HepG2 (cell line): ENCODE data around the gene MMS19. TPM values are rescaled to one million over a fixed set of nuclear protein-coding genes. Genes with fewer than 3 reads are reported as not detected.
A peak's percentile ranks its signal among the peaks of the same experiment; 100 is the strongest.

Source experiments
- ADNP ChIP-seq: sonication (generic); formaldehyde crosslinking; IDR thresholded peaks from 2 replicates; pipeline ENCODE4 v1.4.0; 2020; ENCODE audit warnings: missing genetic modification reagents
- CCAR2 ChIP-seq: fragments of 200-400 bp; formaldehyde crosslinking; optimal IDR thresholded peaks from 2 replicates; pipeline ENCODE3; 2018; ENCODE audit warnings: low read depth, mild to moderate bottlenecking, low read length, moderate library complexity
- FLYWCH1 ChIP-seq: sonication (generic); formaldehyde crosslinking; IDR thresholded peaks from 2 replicates; pipeline ENCODE4 v1.8.1; 2023; ENCODE audit warnings: mild to moderate bottlenecking, missing genetic modification reagents
- IRX3 ChIP-seq: sonication (generic); formaldehyde crosslinking; IDR thresholded peaks from 2 replicates; pipeline ENCODE4 v1.8.1; 2023; ENCODE audit warnings: mild to moderate bottlenecking, low read depth, missing genetic modification reagents, borderline replicate concordance
- KLF13 ChIP-seq: sonication (generic); formaldehyde crosslinking; IDR thresholded peaks from 2 replicates; pipeline ENCODE4 v1.4.0; 2020; ENCODE audit warnings: mild to moderate bottlenecking, missing genetic modification reagents
- MYC ChIP-seq: sonication (generic); formaldehyde crosslinking; IDR thresholded peaks from 2 replicates; pipeline ENCODE4 v1.9.0; 2021; ENCODE audit warnings: missing genetic modification reagents, borderline replicate concordance
- PHF21A ChIP-seq: sonication (generic); formaldehyde crosslinking; IDR thresholded peaks from 2 replicates; pipeline ENCODE4 v1.5.0; 2020; ENCODE audit warnings: mild to moderate bottlenecking, missing genetic modification reagents
- SP2 ChIP-seq: sonication (generic); formaldehyde crosslinking; IDR thresholded peaks from 2 replicates; pipeline ENCODE4 v1.5.1; 2020; ENCODE audit warnings: mild to moderate bottlenecking, missing genetic modification reagents
- ZNF274 ChIP-seq: sonication (generic); formaldehyde crosslinking; IDR thresholded peaks from 2 replicates; pipeline ENCODE4 v1.5.1; 2020; ENCODE audit warnings: mild to moderate bottlenecking, missing genetic modification reagents
- ZNF326 ChIP-seq: sonication (generic); formaldehyde crosslinking; IDR thresholded peaks from 2 replicates; pipeline ENCODE4 v1.4.0; 2020; ENCODE audit warnings: missing genetic modification reagents, borderline replicate concordance
- ZNF44 ChIP-seq: sonication (generic); formaldehyde crosslinking; IDR thresholded peaks from 2 replicates; pipeline ENCODE4 v1.5.1; 2020; ENCODE audit warnings: mild to moderate bottlenecking, missing genetic modification reagents
- ZNF496 ChIP-seq: sonication (generic); formaldehyde crosslinking; IDR thresholded peaks from 2 replicates; pipeline ENCODE4 v1.8.1; 2023; ENCODE audit warnings: mild to moderate bottlenecking, moderate library complexity, missing genetic modification reagents; ENCODE audit not compliant: insufficient replicate concordance
- ZNF567 ChIP-seq: sonication (generic); formaldehyde crosslinking; IDR thresholded peaks from 2 replicates; pipeline ENCODE4 v1.8.1; 2023; ENCODE audit warnings: mild to moderate bottlenecking, missing genetic modification reagents, borderline replicate concordance
- ZNF644 ChIP-seq: IDR thresholded peaks from 2 replicates; pipeline ENCODE4 v1.6.1; 2016; ENCODE audit warnings: low read depth
- ZNF672 ChIP-seq: sonication (generic); formaldehyde crosslinking; IDR thresholded peaks from 2 replicates; pipeline ENCODE4 v1.8.1; 2022; ENCODE audit warnings: missing genetic modification reagents
- ZSCAN25 ChIP-seq: sonication (generic); formaldehyde crosslinking; IDR thresholded peaks from 2 replicates; pipeline ENCODE4 v1.8.0; 2022; ENCODE audit warnings: mild to moderate bottlenecking, missing genetic modification reagents
- polyA plus RNA-seq, 8 experiments: library from polyadenylated mRNA; depleted of rRNA in 3 of 8; stranded (reverse) in 7 of 8; unstranded in 1 of 8; fragments of >200 nt; fragmentation: Illumina TruSeq in 4 of 8; extraction: Trizol in 4 of 8; gene quantifications; 2 replicates each; pipeline versions ENCODE4 v1.2.1 to v1.2.3, GENCODE V29; 2011 to 2016; ENCODE audit warnings: low read depth in 4 of 8, missing spikeins in 1 of 8, mixed read lengths in 1 of 8; ENCODE audit not compliant: insufficient read depth in 1 of 8
- total RNA-seq, 5 experiments: library from RNA; depleted of rRNA; stranded (reverse); fragments of >200 nt; fragmentation: Illumina TruSeq; extraction: Trizol; gene quantifications; 2 replicates each; pipeline ENCODE4 v1.2.3, GENCODE V29; 2016; ENCODE audit warnings: low read depth in 1 of 5
- TF ChIP-seq, protein P1 (sequence below): sonication (generic); formaldehyde crosslinking; IDR thresholded peaks from 2 replicates; pipeline ENCODE4 v1.8.1; 2023; ENCODE audit warnings: mild to moderate bottlenecking, missing genetic modification reagents
- TF ChIP-seq, protein P2 (sequence below): sonication (generic); formaldehyde crosslinking; IDR thresholded peaks from 2 replicates; pipeline ENCODE4 v1.8.0; 2022; ENCODE audit warnings: missing genetic modification reagents, mild to moderate bottlenecking, moderate library complexity, borderline replicate concordance
- TF ChIP-seq, protein P3 (sequence below): sonication (generic); formaldehyde crosslinking; IDR thresholded peaks from 2 replicates; pipeline ENCODE4 v1.4.0; 2020; ENCODE audit warnings: missing genetic modification reagents; ENCODE audit errors: not compliant biosample characterization
- TF ChIP-seq, protein P4 (sequence below): sonication (generic); formaldehyde crosslinking; IDR thresholded peaks from 2 replicates; pipeline ENCODE4 v1.8.1; 2023; ENCODE audit warnings: missing genetic modification reagents, mild to moderate bottlenecking, borderline replicate concordance
- TF ChIP-seq, protein P5 (sequence below): sonication (generic); formaldehyde crosslinking; IDR thresholded peaks from 2 replicates; pipeline ENCODE4 v1.4.0; 2020; ENCODE audit warnings: missing genetic modification reagents, mild to moderate bottlenecking, borderline replicate concordance

Gene MMS19
- total and polyA plus RNA-seq, 2 of the 13 experiments (the other 11 are each of a cell fraction or from before 2014, with no cell fraction given), result 76.4 to 107 TPM

DNA sequence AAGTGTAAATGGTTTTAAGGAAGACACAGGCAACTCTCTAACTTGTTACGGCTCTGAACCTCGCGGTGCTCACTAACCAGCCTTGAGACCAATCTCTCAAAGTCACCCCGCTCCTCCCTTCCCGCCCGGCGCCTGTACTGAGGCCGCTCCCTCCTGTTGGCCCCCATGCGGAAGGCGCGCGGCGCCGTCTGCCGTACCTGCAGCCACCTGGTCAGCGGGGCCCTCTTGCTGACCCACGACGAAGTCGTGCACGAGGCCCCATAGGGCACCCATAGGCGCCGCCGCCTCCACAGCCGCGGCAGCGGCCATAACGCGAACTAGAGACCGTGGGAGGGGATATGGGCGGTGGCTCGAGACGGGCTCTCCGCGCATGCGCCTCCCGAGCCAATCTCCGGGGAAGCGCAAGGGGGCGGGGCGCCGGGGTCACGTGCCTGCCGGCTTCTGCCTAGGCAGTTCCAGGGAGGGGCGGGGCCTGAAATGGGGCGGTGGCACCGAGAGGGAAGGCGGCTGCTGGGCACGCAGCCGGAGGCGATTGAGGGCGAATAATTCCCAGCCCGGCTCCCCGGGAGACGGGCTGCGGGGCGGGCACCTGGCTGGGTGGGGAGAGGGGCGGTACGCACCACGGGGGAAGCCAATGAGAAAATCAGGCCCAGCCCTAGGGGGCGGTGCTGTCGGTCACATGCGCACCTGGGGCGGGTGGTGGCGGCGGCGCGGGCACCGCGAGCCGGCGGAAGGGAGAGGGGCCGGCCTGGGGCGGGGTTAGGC is at the start of gene MMS19 (continued):
- TF ChIP-seq CCAR2 (no peak), IRX3 (peak; percentile 45; the same call in 1 of the 2 replicates), ZNF672 (CRISPR knock-in tag) (no peak), SP2 (CRISPR knock-in tag) (peak; percentile 74), MYC (CRISPR knock-in tag) (peak; percentile 17; the same call in 1 of the 2 replicates), ZNF567 (CRISPR knock-in tag) (no peak), PHF21A (CRISPR knock-in tag) (peak; percentile 49; the same call in 1 of the 2 replicates), FLYWCH1 (CRISPR knock-in tag) (no peak), ADNP (CRISPR knock-in tag) (no peak), ZNF496 (CRISPR knock-in tag) (no peak), KLF13 (CRISPR knock-in tag) (no peak), ZSCAN25 (0 out of 2 replicates have a peak, but pooled peaks have one; percentile 41), ZNF274 (CRISPR knock-in tag) (peak; percentile 86; the same call in 1 of the 2 replicates), ZNF326 (no peak), ZNF44 (CRISPR knock-in tag) (peak; percentile 65; the same call in 1 of the 2 replicates), ZNF644 (CRISPR knock-in tag) (no peak)
- TF ChIP-seq, protein P1, sequence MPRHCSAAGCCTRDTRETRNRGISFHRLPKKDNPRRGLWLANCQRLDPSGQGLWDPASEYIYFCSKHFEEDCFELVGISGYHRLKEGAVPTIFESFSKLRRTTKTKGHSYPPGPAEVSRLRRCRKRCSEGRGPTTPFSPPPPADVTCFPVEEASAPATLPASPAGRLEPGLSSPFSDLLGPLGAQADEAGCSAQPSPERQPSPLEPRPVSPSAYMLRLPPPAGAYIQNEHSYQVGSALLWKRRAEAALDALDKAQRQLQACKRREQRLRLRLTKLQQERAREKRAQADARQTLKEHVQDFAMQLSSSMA (CRISPR knock-in tag), result 0 out of 2 replicates have a peak, but pooled peaks have one; percentile 17
- TF ChIP-seq, protein P2, sequence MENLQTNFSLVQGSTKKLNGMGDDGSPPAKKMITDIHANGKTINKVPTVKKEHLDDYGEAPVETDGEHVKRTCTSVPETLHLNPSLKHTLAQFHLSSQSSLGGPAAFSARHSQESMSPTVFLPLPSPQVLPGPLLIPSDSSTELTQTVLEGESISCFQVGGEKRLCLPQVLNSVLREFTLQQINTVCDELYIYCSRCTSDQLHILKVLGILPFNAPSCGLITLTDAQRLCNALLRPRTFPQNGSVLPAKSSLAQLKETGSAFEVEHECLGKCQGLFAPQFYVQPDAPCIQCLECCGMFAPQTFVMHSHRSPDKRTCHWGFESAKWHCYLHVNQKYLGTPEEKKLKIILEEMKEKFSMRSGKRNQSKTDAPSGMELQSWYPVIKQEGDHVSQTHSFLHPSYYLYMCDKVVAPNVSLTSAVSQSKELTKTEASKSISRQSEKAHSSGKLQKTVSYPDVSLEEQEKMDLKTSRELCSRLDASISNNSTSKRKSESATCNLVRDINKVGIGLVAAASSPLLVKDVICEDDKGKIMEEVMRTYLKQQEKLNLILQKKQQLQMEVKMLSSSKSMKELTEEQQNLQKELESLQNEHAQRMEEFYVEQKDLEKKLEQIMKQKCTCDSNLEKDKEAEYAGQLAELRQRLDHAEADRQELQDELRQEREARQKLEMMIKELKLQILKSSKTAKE (CRISPR knock-in tag), result no peak; the same call in 1 of the 2 replicates
- TF ChIP-seq, protein P3, sequence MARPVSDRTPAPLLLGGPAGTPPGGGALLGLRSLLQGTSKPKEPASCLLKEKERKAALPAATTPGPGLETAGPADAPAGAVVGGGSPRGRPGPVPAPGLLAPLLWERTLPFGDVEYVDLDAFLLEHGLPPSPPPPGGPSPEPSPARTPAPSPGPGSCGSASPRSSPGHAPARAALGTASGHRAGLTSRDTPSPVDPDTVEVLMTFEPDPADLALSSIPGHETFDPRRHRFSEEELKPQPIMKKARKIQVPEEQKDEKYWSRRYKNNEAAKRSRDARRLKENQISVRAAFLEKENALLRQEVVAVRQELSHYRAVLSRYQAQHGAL (CRISPR knock-in tag), result no peak
- TF ChIP-seq, protein P4, sequence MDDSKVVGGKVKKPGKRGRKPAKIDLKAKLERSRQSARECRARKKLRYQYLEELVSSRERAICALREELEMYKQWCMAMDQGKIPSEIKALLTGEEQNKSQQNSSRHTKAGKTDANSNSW (CRISPR knock-in tag), result no peak; the same call in 1 of the 2 replicates
- TF ChIP-seq, protein P5, sequence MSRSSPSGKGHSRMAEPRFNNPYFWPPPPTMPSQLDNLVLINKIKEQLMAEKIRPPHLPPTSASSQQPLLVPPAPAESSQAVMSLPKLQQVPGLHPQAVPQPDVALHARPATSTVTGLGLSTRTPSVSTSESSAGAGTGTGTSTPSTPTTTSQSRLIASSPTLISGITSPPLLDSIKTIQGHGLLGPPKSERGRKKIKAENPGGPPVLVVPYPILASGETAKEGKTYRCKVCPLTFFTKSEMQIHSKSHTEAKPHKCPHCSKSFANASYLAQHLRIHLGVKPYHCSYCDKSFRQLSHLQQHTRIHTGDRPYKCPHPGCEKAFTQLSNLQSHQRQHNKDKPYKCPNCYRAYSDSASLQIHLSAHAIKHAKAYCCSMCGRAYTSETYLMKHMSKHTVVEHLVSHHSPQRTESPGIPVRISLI (CRISPR knock-in tag), result no peak
